ENCODE measurements around the gene SDHAF3.

The SDHAF3 gene

GRCh38 chr7:97218767-97219166 is 101.3 kb downstream of the SDHAF3 start:
- no peak for DNase-seq (ENCODE audit: low read depth, low spot score)

GRCh38 chr7:97219237-97219636 is 101.7 kb downstream of the SDHAF3 start:
- no peak for DNase-seq (ENCODE audit: low read depth, low spot score)

- DNase-seq (ENCODE audit: low read depth, low spot score), result no peak
Measured at GRCh38 chr7:97224316-97224715, 106.8 kb downstream of the SDHAF3 start.

- no peak for DNase-seq (ENCODE audit: low read depth, low spot score)
Measured at GRCh38 chr7:97226541-97226940, 109.0 kb downstream of the SDHAF3 start.
